Transverse colon (tissue), 3 donors: ENCODE measurements around the gene LTBP4.
A peak's percentile ranks its signal among the peaks of the same experiment; 100 is the strongest.

Experiments used
- CTCF ChIP-seq, 5 experiments: fragments of 200-600 bp in 3 of 5; fragments of 450-650 bp in 2 of 5; sonication (generic) in 3 of 5; IDR thresholded peaks; 1 replicate in 2 of 5; 2 replicates in 3 of 5; pipeline ENCODE4 v1.5.1; 2016 to 2017; ENCODE audit warnings: antibody characterized with exemption in 5 of 5, inconsistent platforms in 3 of 5, mild to moderate bottlenecking in 2 of 5, moderate library complexity in 1 of 5
- POLR2A ChIP-seq: fragments of 450-650 bp; IDR thresholded peaks from one replicate; pipeline ENCODE4 v1.6.1; 2016; ENCODE audit warnings: antibody characterized with exemption, mild to moderate bottlenecking, moderate library complexity

- TF ChIP-seq POLR2A: peak; percentile 79
- TF ChIP-seq CTCF (IDR thresholded peaks at IDR 0.05): no peak
These were observed 24.4 kb upstream of the LTBP4 start, which contains the start of gene SHKBP1 for GRCh38 chr19:40576585-40577451.
